ENCODE results near the gene PIM3.

PIM3 gene

DNA sequence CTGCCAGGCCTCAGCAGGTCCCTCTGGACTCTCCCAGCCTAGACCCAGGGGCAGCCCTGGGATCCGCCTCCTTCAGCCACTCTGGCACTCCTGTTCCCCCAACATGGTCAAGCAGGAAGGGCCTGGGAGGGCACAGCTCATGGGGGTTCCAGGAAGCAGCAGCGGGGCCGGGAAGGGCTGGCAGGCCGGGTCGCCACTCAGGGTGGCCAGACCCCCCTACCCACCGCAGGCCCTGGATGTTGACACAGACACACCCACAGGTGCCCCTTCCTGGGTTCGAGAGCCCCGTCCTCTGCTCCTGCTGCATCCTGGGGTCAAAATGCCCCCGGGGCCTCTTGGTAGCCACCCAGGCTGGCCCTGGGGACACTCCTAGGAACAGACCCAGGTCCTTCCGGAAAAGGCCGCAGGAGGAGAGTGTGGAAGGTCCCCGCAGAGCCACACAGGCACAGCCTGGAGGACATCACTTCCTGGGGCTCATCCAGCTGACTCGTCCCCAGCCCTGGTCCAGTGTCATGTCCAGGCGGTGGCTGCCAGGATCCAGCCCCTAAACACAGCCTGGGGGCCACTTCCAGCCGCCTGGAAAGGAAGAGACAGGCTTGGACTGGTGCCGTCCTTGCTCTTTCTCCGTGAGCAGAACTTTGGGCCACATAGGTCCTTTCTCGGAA, 6.8 kb upstream of the PIM3 start:
- TF ChIP-seq, protein P1, sequence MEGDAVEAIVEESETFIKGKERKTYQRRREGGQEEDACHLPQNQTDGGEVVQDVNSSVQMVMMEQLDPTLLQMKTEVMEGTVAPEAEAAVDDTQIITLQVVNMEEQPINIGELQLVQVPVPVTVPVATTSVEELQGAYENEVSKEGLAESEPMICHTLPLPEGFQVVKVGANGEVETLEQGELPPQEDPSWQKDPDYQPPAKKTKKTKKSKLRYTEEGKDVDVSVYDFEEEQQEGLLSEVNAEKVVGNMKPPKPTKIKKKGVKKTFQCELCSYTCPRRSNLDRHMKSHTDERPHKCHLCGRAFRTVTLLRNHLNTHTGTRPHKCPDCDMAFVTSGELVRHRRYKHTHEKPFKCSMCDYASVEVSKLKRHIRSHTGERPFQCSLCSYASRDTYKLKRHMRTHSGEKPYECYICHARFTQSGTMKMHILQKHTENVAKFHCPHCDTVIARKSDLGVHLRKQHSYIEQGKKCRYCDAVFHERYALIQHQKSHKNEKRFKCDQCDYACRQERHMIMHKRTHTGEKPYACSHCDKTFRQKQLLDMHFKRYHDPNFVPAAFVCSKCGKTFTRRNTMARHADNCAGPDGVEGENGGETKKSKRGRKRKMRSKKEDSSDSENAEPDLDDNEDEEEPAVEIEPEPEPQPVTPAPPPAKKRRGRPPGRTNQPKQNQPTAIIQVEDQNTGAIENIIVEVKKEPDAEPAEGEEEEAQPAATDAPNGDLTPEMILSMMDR (IDR thresholded peaks at IDR 0.05; ENCODE audit: control insufficient read depth, extremely low read depth, insufficient read depth), result no peak
- no peak overlapping the region for H3K4me3 ChIP-seq (ENCODE audit: low read depth, low read length)
- no peak for DNase-seq (ENCODE audit: low read depth)

DNA sequence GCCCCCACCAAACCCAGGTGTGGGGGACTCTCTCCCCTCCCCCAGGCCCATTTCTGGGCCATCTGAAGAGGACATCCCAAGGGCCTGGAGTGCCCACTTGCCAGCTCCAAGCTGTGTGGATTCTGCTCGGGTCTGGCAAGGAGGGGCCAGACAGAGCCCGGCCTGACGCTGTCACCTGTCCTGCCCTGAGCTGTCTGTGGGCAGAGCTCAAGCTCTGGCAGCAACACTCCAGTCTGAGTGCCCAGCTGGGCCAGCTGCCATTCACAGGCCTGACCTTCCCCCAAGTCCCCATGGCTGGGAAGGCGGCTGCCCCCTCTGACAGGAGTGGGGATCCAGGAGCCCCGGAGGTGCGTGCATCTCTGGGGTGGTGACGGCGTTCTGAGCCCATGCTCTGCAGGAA, 6.2 kb upstream of the PIM3 start:
- no peak overlapping the region for H3K4me3 ChIP-seq (ENCODE audit: low read depth, low read length)
- no peak for DNase-seq (ENCODE audit: low read depth)
- TF ChIP-seq, protein P1 (IDR thresholded peaks at IDR 0.05; ENCODE audit: control insufficient read depth, extremely low read depth, insufficient read depth), result no peak

DNA sequence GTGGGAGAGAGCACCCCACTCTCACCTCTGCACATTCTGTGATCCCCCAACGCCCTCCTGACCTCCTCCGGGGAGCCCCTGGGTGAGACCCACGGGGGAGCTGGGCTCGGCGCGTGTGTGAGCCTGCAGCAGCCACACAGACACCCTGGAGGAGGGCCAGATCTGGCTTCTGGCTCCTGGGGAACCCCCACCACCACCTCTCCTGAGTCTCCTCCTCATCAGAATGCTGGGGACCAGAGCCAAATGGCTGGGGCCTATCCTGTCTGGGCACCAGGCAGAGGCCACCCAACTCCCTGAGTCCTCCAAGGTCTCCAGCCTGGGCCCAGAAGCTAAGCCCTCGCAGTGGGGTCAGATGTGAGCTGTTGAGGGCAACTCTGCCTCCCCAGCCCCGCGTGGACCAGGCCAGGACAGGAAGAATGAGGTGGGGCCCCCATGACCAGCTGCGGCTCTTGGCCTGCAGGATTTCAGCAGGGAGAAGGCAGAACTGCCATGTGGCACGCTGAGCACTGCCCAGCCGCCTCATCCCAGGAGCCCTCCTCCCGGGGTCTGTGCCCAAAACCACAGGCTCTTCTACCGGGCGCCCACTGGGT, 5.5 kb upstream of the PIM3 start:
- H3K4me3 ChIP-seq (ENCODE audit: low read depth, low read length), result no peak overlapping the region
- DNase-seq (ENCODE audit: low read depth), result no peak
- TF ChIP-seq, protein P1 (IDR thresholded peaks at IDR 0.05; ENCODE audit: control insufficient read depth, extremely low read depth, insufficient read depth), result no peak

DNA sequence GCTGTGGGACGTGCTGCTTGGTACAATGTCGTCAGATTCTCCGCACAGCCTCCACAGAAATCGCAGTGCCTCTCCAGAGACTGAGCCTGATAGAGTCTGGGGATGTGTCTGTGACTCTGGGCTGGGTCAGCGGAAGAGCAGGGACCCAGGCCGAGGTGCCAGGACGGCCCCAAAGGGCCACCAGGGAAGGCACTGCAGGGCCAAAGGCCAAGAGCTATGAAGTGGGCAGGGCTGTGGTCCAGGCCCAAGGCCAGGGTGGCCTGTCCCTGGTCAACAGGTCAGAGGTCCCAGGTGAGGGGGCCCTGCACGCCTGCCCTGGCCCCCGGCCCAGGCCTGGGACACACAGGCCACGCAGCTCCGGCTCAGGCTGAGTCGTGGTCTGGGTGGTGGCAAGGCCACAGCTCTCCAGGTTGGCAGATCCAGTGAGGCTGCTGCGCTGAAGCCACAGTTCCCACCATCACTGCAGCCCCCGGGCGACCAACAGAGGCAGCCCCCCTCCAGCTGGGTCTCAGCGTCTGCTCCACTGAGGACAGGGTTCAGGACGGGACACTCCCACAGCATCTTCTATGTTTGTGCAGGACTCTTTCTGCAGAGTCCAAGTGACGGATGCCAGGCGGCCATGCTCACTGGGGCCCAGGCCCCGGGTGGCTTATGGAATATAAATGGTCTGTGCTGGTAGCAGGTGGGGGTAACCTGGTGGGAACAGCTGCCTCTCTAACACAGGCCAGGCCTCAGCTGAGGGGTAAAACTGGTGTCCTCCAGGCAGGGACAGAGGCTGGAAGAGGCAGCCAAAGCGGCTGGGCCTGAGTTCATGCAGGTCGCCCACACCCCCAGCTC, 4.8 kb upstream of the PIM3 start:
- TF ChIP-seq, protein P1 (IDR thresholded peaks at IDR 0.05; ENCODE audit: control insufficient read depth, extremely low read depth, insufficient read depth), result no peak
- no peak overlapping the region for H3K4me3 ChIP-seq (ENCODE audit: low read depth, low read length)
- DNase-seq (ENCODE audit: low read depth), result no peak

DNA sequence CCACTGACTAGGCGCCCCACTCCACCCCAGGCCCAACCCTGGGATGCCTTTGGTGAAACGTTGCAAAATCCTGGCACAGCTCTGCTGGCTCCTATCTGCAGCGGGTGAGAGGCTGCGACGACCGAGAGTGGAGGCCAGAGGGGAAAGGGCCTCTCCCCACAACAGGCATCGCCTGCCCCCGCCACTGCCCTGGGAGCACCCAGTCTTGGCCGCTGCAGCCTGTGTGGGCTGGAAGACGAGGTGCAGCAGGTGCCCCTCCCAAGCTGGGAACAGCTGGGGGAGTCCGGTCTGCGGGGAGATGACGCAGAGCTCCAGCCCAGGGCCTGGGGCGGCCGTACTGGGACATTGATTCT, 4.2 kb upstream of the PIM3 start:
- TF ChIP-seq, protein P1 (IDR thresholded peaks at IDR 0.05; ENCODE audit: control insufficient read depth, extremely low read depth, insufficient read depth), result no peak
- no peak overlapping the region for H3K4me3 ChIP-seq (ENCODE audit: low read depth, low read length)
- DNase-seq (ENCODE audit: low read depth), result no peak

DNA sequence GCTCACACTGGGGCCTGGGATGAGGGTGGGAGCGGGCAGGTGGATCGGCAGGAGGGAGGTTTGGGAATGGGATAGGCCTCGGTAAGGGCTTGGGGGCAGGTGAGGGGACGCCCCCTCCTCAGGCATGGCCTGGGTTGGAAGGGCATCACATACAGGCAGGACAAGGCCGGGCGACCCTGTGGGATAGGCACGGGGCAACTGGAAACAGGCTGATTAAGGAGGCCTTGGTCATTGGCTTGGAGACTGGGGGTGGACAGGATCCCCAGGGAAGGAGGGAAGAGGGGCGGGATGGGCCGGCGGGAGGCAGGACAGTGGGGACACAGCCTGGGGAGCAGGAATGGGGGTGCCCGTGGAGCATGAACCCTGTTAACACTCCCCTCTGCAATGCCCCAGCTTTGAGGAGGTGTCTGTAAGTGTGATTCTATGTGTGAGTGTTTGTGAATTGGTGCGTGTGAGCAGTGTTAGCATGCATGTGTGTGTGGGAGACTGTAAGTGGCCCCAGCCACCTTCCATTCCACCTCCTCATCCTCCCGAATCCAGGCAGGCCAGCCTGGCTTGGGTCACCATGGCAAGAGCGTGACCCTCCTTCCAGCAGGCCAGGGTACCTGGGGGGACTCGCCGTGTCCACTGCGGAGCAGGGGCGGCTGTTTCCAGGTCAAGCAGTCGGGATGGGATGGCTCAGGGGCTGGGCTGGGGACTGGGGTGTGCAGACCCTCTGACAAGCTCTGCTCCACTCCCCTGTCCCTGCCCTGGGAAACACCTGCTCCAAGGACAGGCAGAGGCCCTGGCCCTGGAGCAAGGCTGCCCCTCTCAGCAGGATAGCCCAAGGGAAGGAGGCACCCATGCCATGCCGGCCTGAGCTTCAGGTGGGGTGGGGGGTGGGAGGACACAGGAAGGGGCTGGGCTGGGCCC, 3.4 kb upstream of the PIM3 start:
- TF ChIP-seq, protein P1 (IDR thresholded peaks at IDR 0.05; ENCODE audit: control insufficient read depth, extremely low read depth, insufficient read depth), result no peak
- H3K4me3 ChIP-seq (ENCODE audit: low read depth, low read length), result no peak overlapping the region
- no peak for DNase-seq (ENCODE audit: low read depth)

All from LNCaP clone FGC (cell line).